ENCODE data around the gene PRMT3.
"Not testable (repeated sequence)": the region's sequence is repeated elsewhere in the genome, so short reads cannot be mapped to it uniquely, and the experiment has no call there.

The PRMT3 gene

GRCh38 chr11:20374741-20375300 lies 12.7 kb upstream of the PRMT3 start:
- DNase-seq, result no peak

DNA sequence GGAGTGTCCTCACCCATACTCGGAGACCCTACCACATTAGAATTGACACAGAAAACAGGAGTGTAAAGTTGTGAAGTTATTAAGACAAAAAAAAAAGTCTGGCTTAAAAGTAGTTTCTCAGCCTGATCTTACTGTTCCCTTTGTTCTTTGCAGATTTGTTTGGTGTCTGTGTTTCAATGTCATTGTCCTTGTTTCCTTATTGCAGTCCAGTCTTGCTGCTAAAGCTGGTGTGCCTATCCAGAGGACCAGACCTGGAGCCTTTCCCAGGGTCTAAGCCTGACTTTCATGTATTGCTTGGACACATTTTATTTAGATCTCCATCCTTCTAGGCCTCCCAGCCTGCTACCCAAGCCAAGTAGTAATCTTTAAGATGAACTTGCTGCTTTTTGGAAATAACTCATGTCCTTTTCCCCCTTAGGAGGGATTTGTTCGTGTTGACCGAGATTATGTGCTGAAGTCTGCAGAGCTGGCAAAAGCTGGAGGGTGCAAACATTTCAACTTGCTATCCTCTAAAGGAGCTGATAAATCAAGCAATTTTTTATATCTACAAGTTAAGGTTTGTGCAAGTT lies 11.3 kb upstream of the PRMT3 start:
- DNase-seq, result no peak

- not testable (repeated sequence) for DNase-seq
Observed at GRCh38 chr11:20385996-20386395, 1.5 kb upstream of the PRMT3 start.

DNA sequence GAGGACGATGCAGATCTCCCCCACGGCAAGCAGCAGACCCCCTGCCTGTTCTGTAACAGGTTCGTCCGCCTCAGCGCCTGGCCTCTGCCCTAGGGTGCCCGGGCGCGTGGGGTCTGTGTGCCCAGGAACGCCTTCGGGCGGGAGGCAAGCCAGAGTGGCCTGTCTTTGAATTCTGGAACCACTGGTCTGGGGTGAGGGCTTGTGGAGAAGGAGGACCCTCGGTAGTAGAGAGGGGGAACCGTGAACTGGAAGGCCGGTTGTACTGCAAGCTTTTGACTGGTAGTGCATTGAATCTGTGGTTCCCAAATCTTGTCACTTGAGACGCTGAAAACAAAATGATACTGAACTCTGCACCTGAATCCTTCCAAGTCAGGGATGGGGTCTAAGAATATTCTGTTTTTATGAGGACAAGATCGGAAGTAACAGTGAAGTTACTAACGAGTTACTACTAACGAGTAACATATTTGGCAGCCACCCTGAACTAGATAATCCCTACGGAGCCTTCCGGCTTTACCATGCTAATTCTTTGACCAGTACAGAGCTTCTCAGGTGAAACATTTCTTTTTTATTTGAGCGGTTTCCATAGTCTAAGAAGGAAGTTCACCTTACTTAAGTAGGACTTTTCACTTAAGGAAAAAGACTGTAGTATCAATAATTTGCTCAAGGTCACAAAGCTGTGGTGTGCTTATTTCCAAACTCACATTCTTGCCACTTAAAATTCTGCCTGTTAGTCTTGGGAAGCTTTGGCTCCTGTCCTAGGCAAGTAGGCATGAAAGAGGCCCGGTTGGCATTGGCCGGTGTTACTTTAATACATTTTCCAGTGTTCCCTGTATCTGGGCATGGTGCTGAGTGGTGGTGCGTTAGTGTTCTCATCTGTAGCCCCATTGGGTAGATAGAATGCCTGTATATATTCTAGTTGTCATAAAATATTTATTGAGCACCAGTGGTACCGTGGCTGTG lies 860 bp downstream of the PRMT3 start:
- peak; percentile 38 for DNase-seq

DNA sequence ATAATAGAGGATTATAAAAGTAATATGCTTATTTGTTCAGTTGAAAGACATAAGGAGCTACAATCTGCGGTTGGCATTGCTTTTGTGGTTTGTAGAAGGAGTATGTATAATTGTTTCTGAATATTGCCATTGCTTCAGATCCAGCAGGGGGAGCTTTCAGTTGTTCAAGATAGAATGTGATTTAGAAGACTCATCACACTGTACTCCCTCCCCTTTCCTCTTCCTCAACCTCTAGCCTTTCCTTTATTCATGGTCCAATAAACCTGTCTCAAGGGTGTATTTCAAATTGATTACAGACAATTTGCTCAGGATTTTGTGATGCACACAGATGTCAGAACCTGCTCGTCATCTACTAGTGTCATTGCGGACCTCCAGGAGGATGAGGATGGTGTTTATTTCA lies 9.8 kb downstream of the PRMT3 start:
- no peak for DNase-seq

DNA sequence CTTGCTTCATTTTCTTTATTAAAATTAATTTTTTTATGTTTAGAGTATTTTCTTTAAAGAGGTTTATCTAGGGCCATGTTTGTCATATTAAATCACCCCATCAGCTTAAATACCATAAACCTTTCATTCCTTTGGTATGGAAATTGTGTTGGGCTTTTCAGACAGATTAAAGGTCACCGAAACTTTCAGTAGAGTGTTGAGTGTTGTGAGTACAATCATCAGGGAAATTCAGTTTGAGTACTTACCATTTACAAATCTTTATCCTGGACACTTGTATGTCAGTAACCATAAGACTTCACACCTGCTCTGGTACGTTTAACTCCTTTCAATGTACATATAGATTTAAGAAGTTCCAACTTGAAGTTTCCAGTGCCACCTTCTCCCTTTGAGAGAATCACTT lies 12.0 kb downstream of the PRMT3 start:
- DNase-seq, result no peak

DNA sequence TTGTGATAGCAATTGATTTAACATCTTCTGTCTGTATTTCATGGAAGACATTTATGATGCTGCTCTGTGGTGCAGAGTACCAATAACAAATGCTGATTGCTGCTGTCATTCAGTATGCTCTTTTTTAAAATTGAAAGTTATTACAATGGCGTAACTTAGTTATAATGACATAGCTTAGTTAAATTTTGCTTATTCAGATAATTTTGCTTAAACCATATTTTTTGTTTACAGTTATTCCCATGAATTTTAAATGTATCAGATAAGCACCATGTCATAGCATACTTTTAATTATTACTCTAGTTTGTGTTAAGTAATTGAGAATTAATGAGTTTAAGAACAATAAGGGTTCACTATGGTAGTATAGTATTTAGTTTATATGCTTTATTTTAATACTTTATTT lies 15.5 kb downstream of the PRMT3 start:
- DNase-seq, result no peak

GRCh38 chr11:20406484-20406883 lies 19.0 kb downstream of the PRMT3 start:
- DNase-seq, result no peak

DNA sequence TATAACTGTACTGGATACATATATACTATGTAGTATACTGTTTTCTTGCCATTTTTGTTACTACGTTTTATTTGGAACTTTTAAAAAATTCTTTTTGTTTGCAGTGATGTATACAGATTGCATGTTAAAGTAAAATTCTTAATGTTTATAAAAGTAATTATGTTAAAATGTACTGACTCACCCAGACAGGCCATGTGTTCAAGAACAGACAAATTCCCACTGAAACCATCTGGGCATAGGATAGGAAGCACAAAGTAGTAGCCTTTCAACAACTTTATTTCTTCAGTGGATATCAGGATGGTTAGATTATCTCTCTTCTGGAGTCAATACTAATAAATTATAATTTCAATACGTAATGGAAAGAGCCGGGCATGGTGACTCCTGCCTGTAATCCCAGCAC lies 19.8 kb downstream of the PRMT3 start:
- DNase-seq, result no peak

GRCh38 chr11:20415432-20415831 lies 27.9 kb downstream of the PRMT3 start:
- DNase-seq, result no peak

DNA sequence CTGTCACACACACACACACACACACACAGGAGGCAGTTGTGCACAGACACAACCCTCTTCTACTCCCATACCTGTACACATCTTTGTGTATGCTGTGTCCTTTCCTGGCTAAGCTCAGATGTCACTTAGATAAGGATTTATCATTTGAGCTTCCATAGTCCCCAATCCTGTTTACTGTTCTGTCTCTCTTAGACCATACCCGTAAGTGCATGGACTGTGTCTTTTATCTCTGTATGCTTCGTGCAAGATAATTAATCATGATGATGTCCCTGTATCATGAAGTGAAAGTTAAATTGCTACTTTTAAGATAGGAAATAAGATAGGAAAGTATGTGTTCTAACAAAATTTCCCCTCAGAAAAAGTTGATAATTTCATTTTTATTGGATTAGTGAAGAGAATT lies 30.3 kb downstream of the PRMT3 start:
- no peak for DNase-seq

DNA sequence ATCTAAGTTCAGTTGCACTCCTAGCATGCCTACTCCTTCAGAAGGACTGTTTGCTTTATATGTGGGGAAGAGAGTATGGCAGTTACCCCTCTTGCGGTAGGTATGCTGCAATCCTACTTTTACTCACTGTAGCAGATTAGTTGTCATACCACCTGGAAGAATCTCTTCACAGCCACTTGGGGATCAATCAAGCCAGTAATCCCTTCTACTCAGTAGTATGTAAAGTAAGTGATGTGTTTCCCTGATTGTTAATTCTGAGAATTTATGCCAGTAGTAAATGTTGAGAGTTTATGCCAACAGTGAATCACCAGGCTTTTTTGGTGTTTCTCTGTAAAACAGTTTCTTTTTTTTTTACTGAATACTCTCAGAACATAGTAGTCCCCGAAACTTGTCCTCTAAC lies 34.4 kb downstream of the PRMT3 start:
- DNase-seq, result no peak

GRCh38 chr11:20429216-20429615 lies 41.7 kb downstream of the PRMT3 start:
- DNase-seq, result no peak

- no peak for DNase-seq
Observed at GRCh38 chr11:20438637-20439036, 51.1 kb downstream of the PRMT3 start.

DNA sequence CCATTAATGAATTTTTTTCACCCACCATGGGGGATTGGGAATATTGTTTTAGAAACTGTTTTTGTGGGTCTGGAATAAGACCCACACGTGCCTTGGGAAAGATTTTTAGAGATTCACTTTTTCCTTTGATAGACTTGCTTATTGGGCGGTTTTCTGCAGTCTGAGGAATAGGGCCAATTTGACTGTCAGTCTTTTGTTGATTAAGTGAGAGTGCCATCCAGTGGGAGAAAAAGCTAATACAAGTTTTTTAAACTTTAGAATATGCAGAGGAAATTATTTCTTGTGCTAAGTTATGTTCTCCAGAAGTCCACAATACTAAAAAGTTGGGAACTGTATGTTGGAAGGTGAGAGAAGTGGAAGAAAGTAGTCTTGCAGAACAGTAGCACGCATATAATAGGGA lies 56.1 kb downstream of the PRMT3 start:
- DNase-seq, result no peak

DNA sequence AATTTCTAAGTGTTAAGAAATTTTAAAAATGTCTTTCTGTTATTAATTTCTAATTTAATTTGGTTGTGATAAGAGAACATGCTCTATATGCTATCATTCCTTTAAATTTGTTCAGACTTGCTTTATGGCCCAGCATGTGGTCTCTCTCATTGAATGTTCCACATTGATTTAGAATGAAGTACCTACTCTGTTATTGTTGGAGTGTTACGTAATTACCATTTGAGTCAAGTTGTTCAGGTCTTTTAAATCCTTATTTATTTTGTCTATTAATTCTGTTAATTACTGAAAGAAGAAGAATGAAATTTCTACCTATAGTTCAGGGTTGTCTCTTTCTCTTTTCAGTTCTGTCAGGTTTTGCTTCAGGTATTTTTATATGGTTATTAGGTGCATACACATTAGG lies 57.0 kb downstream of the PRMT3 start:
- DNase-seq, result no peak

DNA sequence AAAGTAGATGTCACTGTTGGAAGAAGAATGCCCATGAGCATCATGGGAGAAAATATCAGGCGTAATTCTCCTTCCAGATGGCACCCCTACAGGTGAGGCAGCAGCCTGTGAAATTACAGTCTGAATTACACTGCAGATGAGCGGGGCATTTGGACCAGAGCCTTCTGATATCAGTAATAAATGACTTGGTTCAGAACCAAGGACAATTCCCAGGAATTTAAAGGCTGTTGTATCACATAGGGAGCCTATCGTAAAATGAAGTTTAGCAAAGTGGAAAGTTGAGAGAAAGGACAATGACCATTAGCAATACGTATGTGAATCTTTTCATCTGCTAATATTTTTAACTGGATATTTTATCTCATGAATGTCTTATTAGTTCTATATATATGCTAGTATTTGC lies 61.3 kb downstream of the PRMT3 start:
- no peak for DNase-seq

- no peak for DNase-seq
Observed at GRCh38 chr11:20450829-20451228, 63.3 kb downstream of the PRMT3 start.

- no peak for DNase-seq
Observed at GRCh38 chr11:20451568-20451967, 64.1 kb downstream of the PRMT3 start.

DNA sequence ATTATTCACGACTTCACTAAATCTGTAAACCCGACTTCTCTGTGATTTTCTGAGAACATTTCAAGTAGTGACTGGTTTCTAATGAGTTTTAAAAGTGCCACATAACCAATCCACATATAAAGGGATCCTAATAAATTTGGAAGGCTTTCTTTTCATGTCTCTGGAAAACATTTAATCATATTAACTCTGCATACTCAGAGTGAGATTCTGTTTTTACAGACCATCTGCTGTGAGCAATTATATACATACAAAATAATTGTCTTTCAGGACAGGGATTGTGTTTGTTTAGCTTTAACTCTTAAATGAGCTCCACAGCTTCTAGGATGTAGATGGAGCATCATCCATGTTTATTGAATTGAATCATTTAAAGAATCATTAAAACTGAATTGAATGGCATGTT lies 65.1 kb downstream of the PRMT3 start:
- DNase-seq, result no peak

GRCh38 chr11:20453657-20454316 lies 66.3 kb downstream of the PRMT3 start:
- DNase-seq, result no peak

DNA sequence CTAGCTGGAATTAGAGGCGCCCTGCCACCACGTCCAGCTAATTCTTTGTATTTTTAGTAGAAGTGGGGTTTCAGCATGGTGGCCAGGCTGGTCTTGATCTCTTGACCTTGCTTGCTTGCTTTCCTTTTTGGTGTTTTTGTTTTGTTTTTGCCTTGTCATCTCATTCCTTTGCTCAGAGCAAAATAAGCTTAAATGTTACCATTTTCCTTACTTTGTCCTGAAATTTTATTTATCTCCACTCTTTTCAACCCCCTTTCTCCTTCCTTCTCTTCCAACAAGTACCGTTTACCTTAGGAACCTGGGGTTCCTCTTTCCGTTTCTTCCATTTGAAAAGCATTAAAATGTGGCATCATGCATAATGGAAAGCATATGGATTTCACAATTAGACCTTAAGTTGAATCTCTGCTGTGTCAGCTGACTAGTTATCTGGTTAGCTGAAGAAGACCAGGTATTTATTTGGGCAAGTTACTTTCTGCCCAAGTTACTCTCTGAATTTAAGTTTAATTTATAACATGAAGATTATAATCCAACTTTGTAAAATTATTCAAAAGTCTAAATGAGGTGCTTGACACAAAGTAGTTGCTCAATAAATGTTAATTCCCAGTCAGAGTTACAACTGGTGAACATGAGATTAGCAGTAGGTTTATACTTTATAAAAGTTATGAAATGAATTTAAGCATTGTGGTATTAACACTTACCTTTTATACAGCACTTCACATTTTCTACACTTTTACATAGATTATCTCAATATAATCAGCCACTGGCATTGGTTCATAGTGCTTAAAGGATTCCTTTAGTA lies 69.7 kb downstream of the PRMT3 start:
- no peak for DNase-seq

Data from stimulated activated CD4-positive, alpha-beta T cell treated with anti-CD3 and anti-CD28 coated beads, Interleukin-4, amount 100 ng/mL, for 24 hours (primary cell).